Stimulated activated CD4-positive, alpha-beta T cell treated with anti-CD3 and anti-CD28 coated beads, Interleukin-15, amount 100 ng/mL, for 48 hours (primary cell): ENCODE data around the gene JPH4.

Source experiments
- DNase-seq, 2 donors: peaks; one replicate each; pipeline ENCODE4 v3.0.0-alpha.2; 2020; ENCODE audit warnings: low read depth in 2 of 2

Gene JPH4

GRCh38 chr14:23528555-23528954, 50.0 kb downstream of the JPH4 start:
- DNase-seq, result no peak

DNA sequence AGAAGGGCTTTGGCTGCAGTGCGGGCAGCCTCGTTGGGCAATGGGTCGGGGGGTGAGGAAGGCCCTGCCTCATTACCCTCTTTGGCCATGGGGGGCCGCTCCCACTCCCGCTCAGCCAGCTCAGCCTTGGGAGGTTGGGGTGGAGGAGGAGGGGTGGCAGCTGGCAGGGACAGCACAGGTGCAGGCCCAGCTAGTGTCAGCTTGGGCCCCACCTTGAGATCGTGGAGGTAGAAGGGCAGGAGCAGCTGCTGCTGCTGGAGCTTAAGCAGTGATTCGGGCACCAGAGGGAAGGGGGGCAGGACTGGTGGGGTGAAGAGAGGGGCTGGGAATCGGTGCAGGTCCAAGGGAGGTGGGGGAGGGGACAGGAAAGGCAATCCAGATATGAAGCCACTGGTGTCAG, 53.0 kb downstream of the JPH4 start:
- DNase-seq, result no peak

DNA sequence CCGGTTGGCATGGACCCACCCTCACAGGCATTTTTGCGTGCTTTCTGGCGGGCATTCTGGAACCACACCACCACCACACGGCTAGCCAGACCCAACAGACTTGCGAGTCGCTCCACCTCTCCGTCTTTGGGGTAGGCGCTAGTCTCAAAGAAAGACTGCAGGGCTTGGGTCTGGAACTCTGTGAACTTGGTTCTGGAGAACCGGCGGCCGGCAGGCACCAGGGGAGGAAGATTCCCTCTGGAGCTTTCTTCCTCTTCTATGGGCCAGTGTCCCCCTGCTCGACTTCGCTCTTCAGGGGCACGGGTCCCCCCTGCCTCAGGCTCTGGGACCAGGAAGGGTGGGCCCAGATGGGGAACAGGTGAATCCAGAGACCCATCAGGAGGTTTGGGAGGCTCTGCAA, 53.6 kb downstream of the JPH4 start:
- DNase-seq, result no peak

- DNase-seq, result no peak
Measured at GRCh38 chr14:23523229-23524016, 55.2 kb downstream of the JPH4 start.

GRCh38 chr14:23522643-23523198, 55.9 kb downstream of the JPH4 start:
- DNase-seq, result no peak

DNA sequence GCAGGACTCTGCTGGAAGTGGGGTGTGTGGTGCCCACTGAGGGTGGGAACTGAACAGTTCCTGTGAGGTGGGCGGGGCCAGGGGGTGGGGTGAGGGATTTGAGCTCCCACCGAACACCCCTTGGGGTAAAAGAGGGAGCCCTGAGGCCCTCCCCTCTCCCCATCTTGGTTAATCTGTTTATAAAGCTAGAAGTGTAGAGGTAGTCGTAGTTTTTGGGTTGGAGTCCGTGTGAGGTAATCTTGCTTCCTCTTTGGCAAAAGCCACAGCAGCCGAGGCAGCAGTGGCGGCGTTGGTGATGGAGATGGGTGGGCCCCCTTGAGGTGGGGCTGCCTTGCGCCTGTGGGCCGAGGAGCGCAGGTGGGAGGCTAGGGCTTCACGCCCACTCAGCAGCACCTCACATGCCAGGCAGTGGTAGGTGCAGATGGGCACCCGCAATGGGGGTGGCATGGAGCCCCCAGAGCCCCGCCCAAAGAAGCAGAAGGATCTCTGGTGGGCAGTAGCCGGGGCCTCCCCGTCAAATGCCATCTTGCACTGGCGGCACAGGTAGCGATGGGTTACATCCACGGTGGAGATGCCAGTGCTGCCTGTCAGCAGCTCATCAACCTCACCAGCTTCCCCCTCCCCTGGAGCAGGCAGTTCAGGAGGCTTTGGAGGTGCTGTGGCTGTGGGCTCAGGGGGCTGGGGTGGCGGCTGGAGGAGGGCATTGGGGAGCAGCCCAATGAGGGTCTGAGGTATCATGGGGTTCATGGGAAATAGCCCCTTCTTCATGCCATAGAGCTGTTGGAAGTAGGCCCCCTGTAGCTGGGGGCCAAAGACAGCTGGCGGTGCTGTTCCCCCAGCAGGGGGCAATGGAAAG, 56.6 kb downstream of the JPH4 start:
- DNase-seq, result no peak

DNA sequence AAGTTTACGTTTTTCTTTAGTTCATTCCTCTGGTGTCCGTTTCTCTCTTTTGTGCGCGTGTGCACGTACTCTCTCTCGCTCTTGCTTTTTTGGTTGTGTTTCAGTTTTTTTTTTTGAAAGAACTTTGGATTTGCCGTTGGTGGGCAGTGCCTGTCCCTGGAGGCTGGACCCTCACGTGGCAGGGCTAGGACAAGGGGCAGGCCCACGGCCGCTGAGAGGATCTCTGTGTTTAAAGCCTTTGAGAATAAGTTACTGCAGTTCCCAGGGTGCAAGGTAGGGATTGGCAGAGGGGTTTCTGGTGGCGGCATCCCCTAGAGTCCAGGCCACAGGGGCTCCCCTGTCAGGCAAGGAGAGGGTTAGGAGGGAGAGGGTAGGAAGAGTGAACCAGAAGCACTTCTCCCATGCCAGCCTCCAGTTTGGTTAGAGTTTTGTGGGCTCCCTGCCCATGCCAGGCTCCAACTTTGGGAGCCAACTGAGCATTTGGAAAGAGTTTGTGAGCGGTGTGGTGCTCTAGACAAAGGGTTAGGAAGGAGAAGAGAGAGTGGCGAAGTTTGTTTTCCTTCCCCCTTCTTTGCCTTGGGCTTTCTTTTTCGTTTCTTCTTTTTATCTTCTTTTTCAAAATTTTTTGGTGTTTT, 57.6 kb downstream of the JPH4 start:
- DNase-seq, result no peak

GRCh38 chr14:23518709-23519108, 59.9 kb downstream of the JPH4 start:
- DNase-seq, result no peak
